GM12878 (cell line): ENCODE measurements around the gene PRKCQ. TPM values are rescaled to one million over a fixed set of nuclear protein-coding genes. Genes with fewer than 3 reads are reported as not detected.

Source experiments
- ATAC-seq: fragments of 200-7000 bp; cut with Tn5 transposase; 3 replicates; pipeline ENCODE4 v1.9.1; 2020; ENCODE audit warnings: mild to moderate bottlenecking, moderate library complexity
- BruUV-seq: library from RNA; stranded (reverse); fragments of 400-500 nt; replicated peaks from 2 replicates; lab custom pipeline; 2021; lab: Mats Ljungman, UMichigan
- CTCF ChIA-PET: fragments of 300-600 bp; sonication (Branson Sonifier 250); formaldehyde crosslinking; extraction: SDS; loops from one replicate; lab custom pipeline; 2021; ENCODE audit warnings: inconsistent platforms; lab: Yijun Ruan, JAX
- POLR2A ChIA-PET: fragments of 350-600 bp; formaldehyde crosslinking; extraction: SDS; loops from one replicate; lab custom pipeline; 2021; ENCODE audit warnings: inconsistent platforms; lab: Charles Lee
- RAD21 ChIA-PET: fragments of 300-600 bp; sonication (Branson Sonifier 250); formaldehyde crosslinking; loops from one replicate; lab custom pipeline; 2023; ENCODE audit warnings: antibody characterized with exemption; ENCODE audit not compliant: unreplicated experiment; lab: Charles Lee
- SMC1A ChIA-PET: fragments of 300-600 bp; sonication (Branson Sonifier 250); formaldehyde crosslinking; loops from one replicate; lab custom pipeline; 2023; ENCODE audit not compliant: unreplicated experiment, uncharacterized antibody; lab: Charles Lee
- DNase-seq: peaks from one replicate; pipeline ENCODE4 v3.0.0-alpha.2; 2011; ENCODE audit warnings: low read depth, low spot score
- FAIRE-seq: peaks from 3 replicates; lab custom pipeline; 2011; peaks lifted over from hg19 to GRCh38; lab: Jason Lieb, UNC
- H2AFZ ChIP-seq: 2 replicates; pipeline ENCODE4 v1.6.0; 2011; ENCODE audit warnings: low read depth, low read length, control low read depth; ENCODE audit not compliant: control insufficient read depth
- H3K27ac ChIP-seq: 2 replicates; pipeline ENCODE4 v1.5.1; 2011; ENCODE audit warnings: control low read depth; ENCODE audit not compliant: control insufficient read depth, insufficient read depth
- H3K27me3 ChIP-seq, 2 experiments: replicated peaks in 1 of 2; 2 replicates each; pipeline versions ENCODE4 v1.6.0 to v1.6.1; 2011; ENCODE audit warnings: low read length in 1 of 2; ENCODE audit not compliant: control insufficient read depth in 2 of 2, insufficient read depth in 2 of 2
- H3K36me3 ChIP-seq, 2 experiments: 2 replicates each; pipeline ENCODE4 v1.5.1; 2011; ENCODE audit warnings: low read length in 1 of 2; ENCODE audit not compliant: control insufficient read depth in 2 of 2, insufficient read depth in 2 of 2
- H3K4me1 ChIP-seq: 2 replicates; pipeline ENCODE4 v1.6.1; 2011; ENCODE audit warnings: mild to moderate bottlenecking, low read length, moderate library complexity, mixed read lengths; ENCODE audit not compliant: control insufficient read depth, insufficient read depth
- H3K4me2 ChIP-seq: 2 replicates; pipeline ENCODE4 v1.6.0; 2011; ENCODE audit warnings: control low read depth; ENCODE audit not compliant: control insufficient read depth, insufficient read depth
- H3K4me3 ChIP-seq: fragments of 200-600 bp; sonication (generic); 2 replicates; pipeline ENCODE4 v1.5.1; 2016
- H3K79me2 ChIP-seq: 2 replicates; pipeline ENCODE4 v1.6.0; 2011; ENCODE audit warnings: low read length; ENCODE audit not compliant: control insufficient read depth, insufficient read depth
- H3K9ac ChIP-seq: 2 replicates; pipeline ENCODE4 v1.8.0; 2011; ENCODE audit warnings: low read length, control low read depth, mixed read lengths; ENCODE audit not compliant: control insufficient read depth, insufficient read depth
- H3K9me3 ChIP-seq: replicated peaks from 3 replicates; pipeline ENCODE4 v1.5.1; 2011; ENCODE audit warnings: mild to moderate bottlenecking, low read length; ENCODE audit not compliant: control insufficient read depth, insufficient read depth
- H4K20me1 ChIP-seq: 2 replicates; pipeline ENCODE4 v1.6.0; 2011; ENCODE audit not compliant: control insufficient read depth, insufficient read depth
- BCL3 ChIP-seq: IDR thresholded peaks from 2 replicates; pipeline ENCODE4 v1.6.1; 2011; ENCODE audit warnings: borderline replicate concordance, low read depth, mild to moderate bottlenecking, moderate library complexity, low read length; ENCODE audit not compliant: insufficient read depth, poor library complexity, severe bottlenecking
- IKZF1 ChIP-seq: fragments of 450-650 bp; conservative IDR thresholded peaks from 2 replicates; pipeline ENCODE4 v1.6.1; 2017; ENCODE audit warnings: antibody characterized with exemption, mild to moderate bottlenecking
- LARP7 ChIP-seq: fragments of 450-650 bp; IDR thresholded peaks from 2 replicates; pipeline ENCODE4 v1.6.1; 2017; ENCODE audit warnings: mild to moderate bottlenecking
- MTA2 ChIP-seq: fragments of 450-650 bp; IDR thresholded peaks from 2 replicates; pipeline ENCODE4 v1.6.1; 2016; ENCODE audit warnings: low read depth, mild to moderate bottlenecking, moderate library complexity
- MXI1 ChIP-seq: fragments of 150-350 bp; IDR thresholded peaks from 2 replicates; pipeline ENCODE4 v1.6.1; 2011; ENCODE audit warnings: low read depth, mild to moderate bottlenecking, inconsistent platforms, low read length, improper control_type of control experiment
- WGBS: methylation state at CpG from one replicate; pipeline ENCODE4 v1.1.6; 2016; ENCODE audit warnings: low lambda C conversion rate; ENCODE audit not compliant: insufficient replicate concordance, insufficient coverage; ENCODE audit errors: missing lambda C conversion rate; 5-methylcytosine and 5-hydroxymethylcytosine counted together
- in situ Hi-C: fragments of 300-500 bp; cut with MboI; formaldehyde crosslinking; loops from 9 replicates; pipeline ENCODE4 v1.14.3; 2018; ENCODE audit warnings: mixed read lengths
- intact Hi-C: fragments of 100-400 bp; cut with micrococcal nuclease; formaldehyde crosslinking; loops from one replicate; pipeline ENCODE4 v1.14.2; 2022; ENCODE audit not compliant: unreplicated experiment
- polyA plus RNA-seq, 11 experiments: library from polyadenylated mRNA; depleted of rRNA in 4 of 11; unstranded in 6 of 11; stranded (reverse) in 5 of 11; fragments of >200 nt; fragmentation: Nextera tagmentation in 4 of 11; fragmentation: Illumina TruSeq in 1 of 11; extraction: Ambion mirVana in 4 of 11; extraction: Trizol in 1 of 11; gene quantifications; 1 replicate in 1 of 11; 2 replicates in 10 of 11; pipeline versions ENCODE4 v1.2.1 to v1.2.3, GENCODE V29; 2011 to 2016; ENCODE audit warnings: inconsistent platforms in 2 of 11, missing spikeins in 2 of 11, low read depth in 1 of 11
- total RNA-seq, 4 experiments: library from RNA; depleted of rRNA in 3 of 4; stranded (reverse); fragments of >200 nt in 3 of 4; fragmentation: Illumina TruSeq in 1 of 4; extraction: Trizol in 1 of 4; gene quantifications; 2 replicates each; pipeline versions ENCODE4 v1.2.1 to v1.2.3, GENCODE V29; 2013 to 2021
- TF ChIP-seq, protein P1 (sequence below): fragments of 450-650 bp; IDR thresholded peaks from 2 replicates; pipeline ENCODE4 v1.6.1; 2017; ENCODE audit warnings: mild to moderate bottlenecking, low read depth, inconsistent platforms; ENCODE audit not compliant: poor library complexity, severe bottlenecking
- TF ChIP-seq, protein P2 (sequence below): fragments of 450-650 bp; IDR thresholded peaks from 2 replicates; pipeline ENCODE4 v1.6.1; 2018; ENCODE audit warnings: mild to moderate bottlenecking, low read depth, moderate library complexity; ENCODE audit not compliant: partially characterized antibody
- TF ChIP-seq, protein P3 (sequence below): IDR thresholded peaks from 2 replicates; pipeline ENCODE4 v1.6.1; 2012; ENCODE audit warnings: mild to moderate bottlenecking, low read depth, low read length

Gene PRKCQ
- total and polyA plus RNA-seq, 10 of the 15 experiments (the other 5 are each of a cell fraction or from before 2014, with no cell fraction given): 0.26 to 8.9 (median 0.98) TPM

DNA sequence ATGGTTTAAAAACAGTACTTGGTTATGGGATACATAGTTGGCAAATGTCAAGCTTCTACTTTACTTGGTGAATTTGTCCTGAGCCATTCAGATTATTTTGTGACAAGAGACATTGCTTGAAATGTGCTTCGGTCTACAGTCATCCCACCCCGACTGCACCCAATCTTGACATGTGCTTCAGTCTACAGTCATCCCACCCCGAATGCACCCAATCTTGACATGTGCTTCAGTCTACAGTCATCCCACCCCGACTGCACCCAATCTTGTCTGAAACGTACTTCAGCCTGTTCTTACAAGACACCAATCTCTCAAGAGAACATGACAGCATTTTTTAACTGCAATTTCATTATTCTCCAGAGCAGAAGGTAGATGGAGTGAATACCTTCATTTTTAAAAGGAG lies 47.8 kb downstream of the PRKCQ start:
- no peak overlapping the region for H2AFZ ChIP-seq
- WGBS: 15% methylated on average over 5 of the region's 5 CpGs
- no peak overlapping the region for H3K27ac ChIP-seq
- no peaks in the 10 kb centered on the region for H4K20me1 ChIP-seq
- ChIA-PET RAD21 (interaction anchor here (1.7 kb wide), 1 partner anchor 20 kb away, joined by 5 read pairs; no protein-coding TSS in a partner anchor), POLR2A (interaction anchor here (1.0 to 1.5 kb wide), 2 partner anchors 10 to 50 kb away, joined by 3 to 6 read pairs; no protein-coding TSS in a partner anchor), CTCF (interaction anchor here (1.0 to 1.8 kb wide), 4 partner anchors 8 to 16 kb away, joined by 3 to 6 read pairs (median 3); no protein-coding TSS in a partner anchor), SMC1A (interaction anchor here (1.0 to 4.4 kb wide), 11 partner anchors 9 to 59 kb away, joined by 3 to 21 read pairs (median 7); no protein-coding TSS in a partner anchor)
- intact Hi-C loops: no loop called here
- H3K4me1 ChIP-seq: no peaks in the 10 kb centered on the region
- no peaks in the 10 kb centered on the region for H3K79me2 ChIP-seq
- DNase-seq: no peak
- no peak overlapping the region for H3K4me3 ChIP-seq
- H3K9me3 ChIP-seq: no peaks in the 10 kb centered on the region
- no peak; the same call in 2 of the 3 replicates for ATAC-seq
- no peaks in the 10 kb centered on the region for H3K36me3 ChIP-seq
- no peak overlapping the region for H3K9ac ChIP-seq
- no peak overlapping the region for H3K4me2 ChIP-seq
- FAIRE-seq: no peak
- peaks cover 0 to 6% of the 10 kb centered on the region in 2 experiments; a peak in 1 of 4 replicates for H3K27me3 ChIP-seq
- in situ Hi-C loops: no loop called here
- BruUV-seq: no TSS peak
- TF ChIP-seq MXI1 (no peak), MTA2 (no peak), IKZF1 (no peak), BCL3 (no peak), LARP7 (no peak)
- TF ChIP-seq, protein P1, sequence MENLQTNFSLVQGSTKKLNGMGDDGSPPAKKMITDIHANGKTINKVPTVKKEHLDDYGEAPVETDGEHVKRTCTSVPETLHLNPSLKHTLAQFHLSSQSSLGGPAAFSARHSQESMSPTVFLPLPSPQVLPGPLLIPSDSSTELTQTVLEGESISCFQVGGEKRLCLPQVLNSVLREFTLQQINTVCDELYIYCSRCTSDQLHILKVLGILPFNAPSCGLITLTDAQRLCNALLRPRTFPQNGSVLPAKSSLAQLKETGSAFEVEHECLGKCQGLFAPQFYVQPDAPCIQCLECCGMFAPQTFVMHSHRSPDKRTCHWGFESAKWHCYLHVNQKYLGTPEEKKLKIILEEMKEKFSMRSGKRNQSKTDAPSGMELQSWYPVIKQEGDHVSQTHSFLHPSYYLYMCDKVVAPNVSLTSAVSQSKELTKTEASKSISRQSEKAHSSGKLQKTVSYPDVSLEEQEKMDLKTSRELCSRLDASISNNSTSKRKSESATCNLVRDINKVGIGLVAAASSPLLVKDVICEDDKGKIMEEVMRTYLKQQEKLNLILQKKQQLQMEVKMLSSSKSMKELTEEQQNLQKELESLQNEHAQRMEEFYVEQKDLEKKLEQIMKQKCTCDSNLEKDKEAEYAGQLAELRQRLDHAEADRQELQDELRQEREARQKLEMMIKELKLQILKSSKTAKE: no peak
- TF ChIP-seq, protein P2, sequence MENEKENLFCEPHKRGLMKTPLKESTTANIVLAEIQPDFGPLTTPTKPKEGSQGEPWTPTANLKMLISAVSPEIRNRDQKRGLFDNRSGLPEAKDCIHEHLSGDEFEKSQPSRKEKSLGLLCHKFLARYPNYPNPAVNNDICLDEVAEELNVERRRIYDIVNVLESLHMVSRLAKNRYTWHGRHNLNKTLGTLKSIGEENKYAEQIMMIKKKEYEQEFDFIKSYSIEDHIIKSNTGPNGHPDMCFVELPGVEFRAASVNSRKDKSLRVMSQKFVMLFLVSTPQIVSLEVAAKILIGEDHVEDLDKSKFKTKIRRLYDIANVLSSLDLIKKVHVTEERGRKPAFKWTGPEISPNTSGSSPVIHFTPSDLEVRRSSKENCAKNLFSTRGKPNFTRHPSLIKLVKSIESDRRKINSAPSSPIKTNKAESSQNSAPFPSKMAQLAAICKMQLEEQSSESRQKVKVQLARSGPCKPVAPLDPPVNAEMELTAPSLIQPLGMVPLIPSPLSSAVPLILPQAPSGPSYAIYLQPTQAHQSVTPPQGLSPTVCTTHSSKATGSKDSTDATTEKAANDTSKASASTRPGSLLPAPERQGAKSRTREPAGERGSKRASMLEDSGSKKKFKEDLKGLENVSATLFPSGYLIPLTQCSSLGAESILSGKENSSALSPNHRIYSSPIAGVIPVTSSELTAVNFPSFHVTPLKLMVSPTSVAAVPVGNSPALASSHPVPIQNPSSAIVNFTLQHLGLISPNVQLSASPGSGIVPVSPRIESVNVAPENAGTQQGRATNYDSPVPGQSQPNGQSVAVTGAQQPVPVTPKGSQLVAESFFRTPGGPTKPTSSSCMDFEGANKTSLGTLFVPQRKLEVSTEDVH: no peak
- TF ChIP-seq, protein P3, sequence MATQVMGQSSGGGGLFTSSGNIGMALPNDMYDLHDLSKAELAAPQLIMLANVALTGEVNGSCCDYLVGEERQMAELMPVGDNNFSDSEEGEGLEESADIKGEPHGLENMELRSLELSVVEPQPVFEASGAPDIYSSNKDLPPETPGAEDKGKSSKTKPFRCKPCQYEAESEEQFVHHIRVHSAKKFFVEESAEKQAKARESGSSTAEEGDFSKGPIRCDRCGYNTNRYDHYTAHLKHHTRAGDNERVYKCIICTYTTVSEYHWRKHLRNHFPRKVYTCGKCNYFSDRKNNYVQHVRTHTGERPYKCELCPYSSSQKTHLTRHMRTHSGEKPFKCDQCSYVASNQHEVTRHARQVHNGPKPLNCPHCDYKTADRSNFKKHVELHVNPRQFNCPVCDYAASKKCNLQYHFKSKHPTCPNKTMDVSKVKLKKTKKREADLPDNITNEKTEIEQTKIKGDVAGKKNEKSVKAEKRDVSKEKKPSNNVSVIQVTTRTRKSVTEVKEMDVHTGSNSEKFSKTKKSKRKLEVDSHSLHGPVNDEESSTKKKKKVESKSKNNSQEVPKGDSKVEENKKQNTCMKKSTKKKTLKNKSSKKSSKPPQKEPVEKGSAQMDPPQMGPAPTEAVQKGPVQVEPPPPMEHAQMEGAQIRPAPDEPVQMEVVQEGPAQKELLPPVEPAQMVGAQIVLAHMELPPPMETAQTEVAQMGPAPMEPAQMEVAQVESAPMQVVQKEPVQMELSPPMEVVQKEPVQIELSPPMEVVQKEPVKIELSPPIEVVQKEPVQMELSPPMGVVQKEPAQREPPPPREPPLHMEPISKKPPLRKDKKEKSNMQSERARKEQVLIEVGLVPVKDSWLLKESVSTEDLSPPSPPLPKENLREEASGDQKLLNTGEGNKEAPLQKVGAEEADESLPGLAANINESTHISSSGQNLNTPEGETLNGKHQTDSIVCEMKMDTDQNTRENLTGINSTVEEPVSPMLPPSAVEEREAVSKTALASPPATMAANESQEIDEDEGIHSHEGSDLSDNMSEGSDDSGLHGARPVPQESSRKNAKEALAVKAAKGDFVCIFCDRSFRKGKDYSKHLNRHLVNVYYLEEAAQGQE: no peak
